Lower lobe of right lung (tissue), 2 donors: ENCODE measurements around the gene UBA1. TPM values are rescaled to one million over a fixed set of nuclear protein-coding genes. Genes with fewer than 3 reads are reported as not detected.

Experiments
- ATAC-seq, 2 donors: fragments of 200-7000 bp; cut with Tn5 transposase; one replicate each; pipeline ENCODE4 v1.9.1; 2020 to 2022; ENCODE audit warnings: mild to moderate bottlenecking in 2 of 2, moderate library complexity in 2 of 2
- DNase-seq: peaks from one replicate; pipeline ENCODE4 v3.0.0-alpha.2; 2020
- H3K27ac ChIP-seq: fragments of 200-600 bp; one replicate; pipeline ENCODE4 v1.8.0; 2022
- H3K27me3 ChIP-seq: fragments of 200-600 bp; one replicate; pipeline ENCODE4 v1.8.0; 2022; ENCODE audit warnings: low read depth
- H3K36me3 ChIP-seq: fragments of 200-600 bp; one replicate; pipeline ENCODE4 v1.8.0; 2022; ENCODE audit warnings: mild to moderate bottlenecking
- H3K4me1 ChIP-seq: fragments of 200-600 bp; one replicate; pipeline ENCODE4 v1.8.0; 2022
- H3K4me3 ChIP-seq: fragments of 200-600 bp; one replicate; pipeline ENCODE4 v1.8.0; 2022; ENCODE audit warnings: mild to moderate bottlenecking
- H3K9me3 ChIP-seq: fragments of 200-600 bp; one replicate; pipeline ENCODE4 v1.8.0; 2022
- CTCF ChIP-seq: fragments of 200-600 bp; IDR thresholded peaks from one replicate; pipeline ENCODE4 v1.8.0; 2022; ENCODE audit warnings: antibody characterized with exemption, mild to moderate bottlenecking
- intact Hi-C: fragments of 100-400 bp; cut with DNase I; formaldehyde crosslinking; loops from one replicate; pipeline ENCODE4 v1.11.0; 2022
- total RNA-seq: library from RNA; stranded (reverse); fragmentation: NEBNext Ultra II Directional; extraction: Animal tissue kit (Norgen Biotek cat#: 25700); gene quantifications from one replicate; pipeline ENCODE4 v1.2.1, GENCODE V29; 2021
- donor health status: DM: no; HTN: yes; CAD: no; lungs with severe emphysema.

UBA1 gene
- total RNA-seq, 1 donor from 2014 or later: 152 TPM

GRCh38 chrX:47231167-47231566 lies 37.5 kb downstream of the UBA1 start:
- no peaks in the 10 kb centered on the region for H3K27me3 ChIP-seq
- no peak overlapping the region for H3K27ac ChIP-seq
- H3K9me3 ChIP-seq: no peaks in the 10 kb centered on the region
- intact Hi-C loops: no loop called here
- H3K36me3 ChIP-seq: peaks cover 27% of the 10 kb centered on the region
- no peak for TF ChIP-seq CTCF
- DNase-seq: no peak
- ATAC-seq: no peak
- H3K4me1 ChIP-seq: peaks cover 16% of the 10 kb centered on the region
- no peak overlapping the region for H3K4me3 ChIP-seq

GRCh38 chrX:47232197-47232802 lies 38.7 kb downstream of the UBA1 start:
- H3K36me3 ChIP-seq: peaks cover 16% of the 10 kb centered on the region
- no peak for DNase-seq
- peak overlapping the region; percentile 60 for H3K4me3 ChIP-seq
- no peak for TF ChIP-seq CTCF
- H3K4me1 ChIP-seq: peaks cover 16% of the 10 kb centered on the region
- H3K9me3 ChIP-seq: no peaks in the 10 kb centered on the region
- no peaks in the 10 kb centered on the region for H3K27me3 ChIP-seq
- ATAC-seq: no peak
- H3K27ac ChIP-seq: peak overlapping the region; percentile 96
- intact Hi-C loops: no loop called here

- DNase-seq: no peak
- H3K36me3 ChIP-seq: peaks cover 10% of the 10 kb centered on the region
Measured at GRCh38 chrX:47232803-47233332, 39.2 kb downstream of the UBA1 start, which contains the start of gene USP11. Gene USP11, plus strand, starts transcription at chrX:47233009. Its CDS starts 35 bp downstream, at chrX:47233044.

GRCh38 chrX:47233333-47234113 lies 39.9 kb downstream of the UBA1 start:
- peaks cover 16% of the 10 kb centered on the region for H3K4me1 ChIP-seq
- intact Hi-C loops: no loop called here
- H3K9me3 ChIP-seq: no peaks in the 10 kb centered on the region
- H3K4me3 ChIP-seq: peak overlapping the region; percentile 60
- no peak for TF ChIP-seq CTCF
- H3K27ac ChIP-seq: peak overlapping the region; percentile 96
- no peaks in the 10 kb centered on the region for H3K27me3 ChIP-seq
- ATAC-seq (peak; percentile 94 to 98), DNase-seq (peak; percentile 96)
- H3K36me3 ChIP-seq: peaks cover 4% of the 10 kb centered on the region

More at GRCh38 chrX:47232803-47233332, 39.2 kb downstream of the UBA1 start, which contains the start of gene USP11:
- ATAC-seq: peak; percentile 39 to 66
- peak within 1 kb of the TSS; percentile 60 for H3K4me3 ChIP-seq
- intact Hi-C loops: no loop called here
- no peaks in the 10 kb centered on the region for H3K27me3 ChIP-seq
- peak within 1 kb of the TSS; percentile 96 for H3K27ac ChIP-seq
- no peaks in the 10 kb centered on the region for H3K9me3 ChIP-seq
- TF ChIP-seq CTCF: no peak
- H3K4me1 ChIP-seq: peaks cover 16% of the 10 kb centered on the region

GRCh38 chrX:47234583-47234982 lies 41.0 kb downstream of the UBA1 start:
- peaks cover 16% of the 10 kb centered on the region for H3K4me1 ChIP-seq
- ATAC-seq: no peak
- peak overlapping the region; percentile 96 for H3K27ac ChIP-seq
- H3K36me3 ChIP-seq: no peaks in the 10 kb centered on the region
- no peak for DNase-seq
- H3K4me3 ChIP-seq: peak overlapping the region; percentile 60
- no peak for TF ChIP-seq CTCF
- no peaks in the 10 kb centered on the region for H3K27me3 ChIP-seq
- intact Hi-C loops: no loop called here
- H3K9me3 ChIP-seq: no peaks in the 10 kb centered on the region
